CD8-positive, alpha-beta memory T cell (primary cell): Measurements from ENCODE around the gene HOXA5. TPM values are rescaled to one million over a fixed set of nuclear protein-coding genes. Genes with fewer than 3 reads are reported as not detected.

ENCODE experiments used
- CTCF ChIA-PET: fragments of 350-600 bp; sonication (Branson Sonifier 250); formaldehyde crosslinking; loops from one replicate; lab custom pipeline; 2021; ENCODE audit warnings: antibody characterized with exemption; lab: Charles Lee
- POLR2A ChIA-PET: fragments of 350-600 bp; sonication (Branson Sonifier 250); formaldehyde crosslinking; loops from one replicate; lab custom pipeline; 2021; ENCODE audit warnings: antibody characterized with exemption; lab: Charles Lee
- DNase-seq, 5 donors: peaks; one replicate each; pipeline versions ENCODE4 v3.0.0 to v3.0.0-alpha.2; 2020 to 2022; ENCODE audit warnings: mixed read lengths in 1 of 5
- H3K27ac ChIP-seq: one replicate; pipeline ENCODE4 v1.7.0; 2013; ENCODE audit warnings: low read depth, mild to moderate bottlenecking, low read length, moderate library complexity
- H3K27me3 ChIP-seq: 2 replicates; pipeline ENCODE4 v1.7.0; 2013; ENCODE audit warnings: low read length, mild to moderate bottlenecking; ENCODE audit not compliant: insufficient read depth, poor library complexity, severe bottlenecking
- H3K36me3 ChIP-seq: 2 replicates; pipeline ENCODE4 v1.7.0; 2013; ENCODE audit warnings: mild to moderate bottlenecking, low read length, moderate library complexity; ENCODE audit not compliant: insufficient read depth
- H3K4me1 ChIP-seq: 2 replicates; pipeline ENCODE4 v1.7.0; 2013; ENCODE audit warnings: mild to moderate bottlenecking, low read length, moderate library complexity; ENCODE audit not compliant: insufficient read depth
- H3K4me3 ChIP-seq: 2 replicates; pipeline ENCODE4 v1.7.0; 2013; ENCODE audit warnings: mild to moderate bottlenecking, low read length
- H3K9me3 ChIP-seq: 2 replicates; pipeline ENCODE4 v1.7.0; 2013; ENCODE audit warnings: mild to moderate bottlenecking, low read length
- H3K27ac Mint-ChIP-seq, 8 donors: one replicate each; pipeline ENCODE4 v1.8.0; 2020 to 2021; ENCODE audit warnings: mixed read lengths in 8 of 8, mild to moderate bottlenecking in 6 of 8, inconsistent platforms in 3 of 8, moderate library complexity in 3 of 8
- H3K27me3 Mint-ChIP-seq, 2 donors: one replicate each; pipeline ENCODE4 v1.8.0; 2020 to 2021; ENCODE audit warnings: mixed read lengths in 2 of 2, mild to moderate bottlenecking in 1 of 2, moderate library complexity in 1 of 2
- H3K36me3 Mint-ChIP-seq, 3 donors: one replicate each; pipeline ENCODE4 v1.8.0; 2020 to 2021; ENCODE audit warnings: mixed read lengths in 3 of 3, inconsistent platforms in 1 of 3, mild to moderate bottlenecking in 1 of 3
- H3K4me1 Mint-ChIP-seq, 3 donors: one replicate each; pipeline ENCODE4 v1.8.0; 2020 to 2021; ENCODE audit warnings: mixed read lengths in 3 of 3, inconsistent platforms in 1 of 3, mild to moderate bottlenecking in 1 of 3
- H3K4me3 Mint-ChIP-seq, 7 donors: one replicate each; pipeline ENCODE4 v1.8.0; 2020 to 2021; ENCODE audit warnings: mixed read lengths in 7 of 7, mild to moderate bottlenecking in 6 of 7, moderate library complexity in 4 of 7, inconsistent platforms in 2 of 7
- H3K9me3 Mint-ChIP-seq, 5 donors: one replicate each; pipeline ENCODE4 v1.8.0; 2020 to 2022; ENCODE audit warnings: mixed read lengths in 5 of 5, mild to moderate bottlenecking in 3 of 5, moderate library complexity in 2 of 5, inconsistent platforms in 1 of 5
- polyA plus RNA-seq: library from polyadenylated mRNA; unstranded; fragments of 300-500 nt; fragmentation: Illumina TruSeq; gene quantifications from one replicate; pipeline ENCODE4 v1.2.3, GENCODE V29; 2021
- total RNA-seq, 2 experiments: library from RNA; stranded (reverse); gene quantifications; one replicate each; pipeline ENCODE4 v1.2.3, GENCODE V29; 2021

Gene HOXA5
- total and polyA plus RNA-seq, 3 experiments from 2014 or later = not detected

GRCh38 chr7:27099453-27100370 is 43.8 kb downstream of the HOXA5 start:
- no peak for DNase-seq
- no peaks in the 10 kb centered on the region for H3K36me3 ChIP-seq
- peaks cover 32% of the 10 kb centered on the region for H3K27me3 ChIP-seq
- Mint-ChIP-seq H3K9me3 (no peaks in the 10 kb centered on the region), H3K4me1 (peaks cover 42 to 56% (median 45%) of the 10 kb centered on the region in 3 donors), H3K4me3 (peak overlapping the region in 2 of 7 donors; percentile 13 to 36), H3K27me3 (peaks cover 54 to 68% of the 10 kb centered on the region in 2 donors), H3K27ac (no peak overlapping the region), H3K36me3 (peaks cover 9 to 26% (median 15%) of the 10 kb centered on the region in 3 donors)
- H3K4me1 ChIP-seq = peaks cover 28% of the 10 kb centered on the region
- H3K9me3 ChIP-seq = no peaks in the 10 kb centered on the region
- no peak overlapping the region for H3K4me3 ChIP-seq
- CTCF ChIA-PET = no interaction called here
- H3K27ac ChIP-seq = no peak overlapping the region
- POLR2A ChIA-PET = no interaction called here

GRCh38 chr7:27098578-27099451 is 44.7 kb downstream of the HOXA5 start:
- Mint-ChIP-seq H3K4me1 (peaks cover 45 to 57% (median 52%) of the 10 kb centered on the region in 3 donors), H3K36me3 (peaks cover 9 to 26% (median 15%) of the 10 kb centered on the region in 3 donors), H3K27me3 (peaks cover 46 to 66% of the 10 kb centered on the region in 2 donors), H3K9me3 (no peaks in the 10 kb centered on the region), H3K27ac (peak overlapping the region in 1 of 8 donors; percentile 18), H3K4me3 (peak overlapping the region in 3 of 7 donors; percentile 54 to 94 (median 90))
- Histone ChIP-seq H3K27me3 (peaks cover 25% of the 10 kb centered on the region), H3K36me3 (no peaks in the 10 kb centered on the region), H3K27ac (no peak overlapping the region), H3K4me1 (peaks cover 29% of the 10 kb centered on the region), H3K4me3 (no peak overlapping the region), H3K9me3 (no peaks in the 10 kb centered on the region)
- ChIA-PET POLR2A (no interaction called here), CTCF (interaction anchor here (1.8 kb wide), 1 partner anchor 62 kb away, joined by 4 read pairs; no protein-coding TSS in a partner anchor)
- no peak for DNase-seq

GRCh38 chr7:27097686-27098577 is 45.5 kb downstream of the HOXA5 start:
- Histone ChIP-seq H3K9me3 (no peaks in the 10 kb centered on the region), H3K27me3 (peaks cover 17% of the 10 kb centered on the region), H3K4me3 (no peak overlapping the region), H3K36me3 (no peaks in the 10 kb centered on the region), H3K27ac (no peak overlapping the region), H3K4me1 (peaks cover 27% of the 10 kb centered on the region)
- Mint-ChIP-seq H3K4me1 (peaks cover 40 to 51% (median 50%) of the 10 kb centered on the region in 3 donors), H3K27me3 (peaks cover 37 to 65% of the 10 kb centered on the region in 2 donors), H3K4me3 (peak overlapping the region; percentile 90 to 96 (median 93)), H3K27ac (peak overlapping the region in 2 of 8 donors; percentile 18 to 77), H3K36me3 (peaks cover 9 to 26% (median 15%) of the 10 kb centered on the region in 3 donors), H3K9me3 (no peaks in the 10 kb centered on the region)
- POLR2A ChIA-PET = no interaction called here
- no peak for DNase-seq
- CTCF ChIA-PET = interaction anchor here (1.8 kb wide), 1 partner anchor 63 kb away, joined by 4 read pairs; no protein-coding TSS in a partner anchor

GRCh38 chr7:27096768-27097514 is 46.5 kb downstream of the HOXA5 start:
- H3K4me3 Mint-ChIP-seq = peak overlapping the region; percentile 90 to 96 (median 93)
- Histone ChIP-seq H3K9me3 (no peaks in the 10 kb centered on the region), H3K27ac (peak overlapping the region; percentile 38), H3K36me3 (no peaks in the 10 kb centered on the region), H3K4me3 (peak overlapping the region; percentile 57), H3K4me1 (peaks cover 19% of the 10 kb centered on the region), H3K27me3 (peaks cover 7% of the 10 kb centered on the region)
- peaks cover 30 to 64% of the 10 kb centered on the region in 2 donors for H3K27me3 Mint-ChIP-seq
- ChIA-PET CTCF (interaction anchor here (1.0 to 1.8 kb wide), 3 partner anchors 8 to 64 kb away, joined by 4 read pairs; no protein-coding TSS in a partner anchor), POLR2A (interaction anchor here (1.3 kb wide), 1 partner anchor 234 kb away, joined by 7 read pairs; no protein-coding TSS in a partner anchor)
- peaks cover 32 to 42% (median 41%) of the 10 kb centered on the region in 3 donors for H3K4me1 Mint-ChIP-seq
- peak overlapping the region; percentile 12 to 97 (median 82) for H3K27ac Mint-ChIP-seq
- DNase-seq = no peak
- no peaks in the 10 kb centered on the region for H3K9me3 Mint-ChIP-seq
- H3K36me3 Mint-ChIP-seq = peaks cover 9 to 26% (median 15%) of the 10 kb centered on the region in 3 donors

- H3K36me3 ChIP-seq = no peaks in the 10 kb centered on the region
- H3K27me3 Mint-ChIP-seq = peaks cover 22 to 64% of the 10 kb centered on the region in 2 donors
- H3K9me3 ChIP-seq = no peaks in the 10 kb centered on the region
- H3K4me3 Mint-ChIP-seq = peak within 1 kb of the TSS; percentile 90 to 96 (median 93)
- H3K4me1 Mint-ChIP-seq = peaks cover 28 to 38% (median 36%) of the 10 kb centered on the region in 3 donors
- peaks cover 19% of the 10 kb centered on the region for H3K4me1 ChIP-seq
- ChIA-PET CTCF (interaction anchor here (0.9 to 1.3 kb wide), 3 partner anchors 8 to 65 kb away, joined by 3 to 4 read pairs (median 4); no protein-coding TSS in a partner anchor), POLR2A (interaction anchor here (1.3 kb wide), 1 partner anchor 233 kb away, joined by 7 read pairs; no protein-coding TSS in a partner anchor)
- peak; percentile 66 to 86 (median 76) for DNase-seq
- H3K27me3 ChIP-seq = peaks cover 5% of the 10 kb centered on the region
- no peaks in the 10 kb centered on the region for H3K9me3 Mint-ChIP-seq
- H3K4me3 ChIP-seq = peak within 1 kb of the TSS; percentile 57
- H3K27ac Mint-ChIP-seq = peak within 1 kb of the TSS; percentile 59 to 97 (median 86)
- H3K36me3 Mint-ChIP-seq = peaks cover 9 to 21% (median 10%) of the 10 kb centered on the region in 3 donors
- H3K27ac ChIP-seq = peak within 1 kb of the TSS; percentile 38
Measured at GRCh38 chr7:27095897-27096767, 47.3 kb downstream of the HOXA5 start, which contains the start of gene HOXA1. HOXA1 (minus strand) TSS chr7:27096000; CDS start chr7:27095912, 88 bp downstream.
